ENCODE results near the gene BAIAP2.

GRCh38 chr17:81092518-81093095 lies 57.7 kb downstream of the BAIAP2 start:
- no peak for TF ChIP-seq CTCF (IDR thresholded peaks at IDR 0.05; ENCODE audit: poor library complexity, severe bottlenecking)
- no peak for TF ChIP-seq EZH2 (IDR thresholded peaks at IDR 0.05; ENCODE audit: borderline replicate concordance, insufficient read depth, low read length, poor library complexity, severe bottlenecking)
- no peak for TF ChIP-seq EP300 (conservative IDR thresholded peaks at IDR 0.05; ENCODE audit: poor library complexity, severe bottlenecking)
- no peak for TF ChIP-seq POLR2AphosphoS5 (IDR thresholded peaks at IDR 0.05)
- no peak for TF ChIP-seq RAD21 (conservative IDR thresholded peaks at IDR 0.05)
- no peak for TF ChIP-seq TAF1 (IDR thresholded peaks at IDR 0.05; ENCODE audit: low read depth)
- no peak for TF ChIP-seq REST (IDR thresholded peaks at IDR 0.05; ENCODE audit: borderline replicate concordance)
